ENCODE measurements around the gene SLFN12L. TPM values are rescaled to one million over a fixed set of nuclear protein-coding genes. Genes with fewer than 3 reads are reported as not detected.
"Not testable (repeated sequence)": the region's sequence is repeated elsewhere in the genome, so short reads cannot be mapped to it uniquely, and the experiment has no call there.

SLFN12L gene
- total RNA-seq, 3 donors from 2014 or later, result 2.9 to 3.5 (median 3.3) TPM

- no peaks in the 10 kb centered on the region for H3K4me1 ChIP-seq
- no peak for DNase-seq (ENCODE audit: low spot score in 2 of 2)
- no peaks in the 10 kb centered on the region for H3K36me3 ChIP-seq
- peak overlapping the region; percentile 45 to 71 for H3K27ac ChIP-seq
- TF ChIP-seq POLR2AphosphoS5 (IDR thresholded peaks at IDR 0.05) (no peak), CTCF (IDR thresholded peaks at IDR 0.05) (no peak), POLR2A (IDR thresholded peaks at IDR 0.05) (no peak)
- no peak overlapping the region for H3K4me3 ChIP-seq
- intact Hi-C loops (cut with DNase I; ENCODE audit: low total_unique reads), result no loop called here
- no peaks in the 10 kb centered on the region for H3K9me3 ChIP-seq
- H3K27me3 ChIP-seq, result no peaks in the 10 kb centered on the region
These were observed 760 bp downstream of the SLFN12L start for GRCh38 chr17:35536664-35537171.

- intact Hi-C loops (cut with DNase I; ENCODE audit: low total_unique reads); H3K27me3 ChIP-seq; H3K4me3 ChIP-seq; H3K9me3 ChIP-seq; H3K36me3 ChIP-seq; H3K27ac ChIP-seq; H3K4me1 ChIP-seq; DNase-seq (ENCODE audit: low spot score in 2 of 2): not testable (repeated sequence)
These were observed 2.1 kb downstream of the SLFN12L start for GRCh38 chr17:35535406-35535805.

DNA sequence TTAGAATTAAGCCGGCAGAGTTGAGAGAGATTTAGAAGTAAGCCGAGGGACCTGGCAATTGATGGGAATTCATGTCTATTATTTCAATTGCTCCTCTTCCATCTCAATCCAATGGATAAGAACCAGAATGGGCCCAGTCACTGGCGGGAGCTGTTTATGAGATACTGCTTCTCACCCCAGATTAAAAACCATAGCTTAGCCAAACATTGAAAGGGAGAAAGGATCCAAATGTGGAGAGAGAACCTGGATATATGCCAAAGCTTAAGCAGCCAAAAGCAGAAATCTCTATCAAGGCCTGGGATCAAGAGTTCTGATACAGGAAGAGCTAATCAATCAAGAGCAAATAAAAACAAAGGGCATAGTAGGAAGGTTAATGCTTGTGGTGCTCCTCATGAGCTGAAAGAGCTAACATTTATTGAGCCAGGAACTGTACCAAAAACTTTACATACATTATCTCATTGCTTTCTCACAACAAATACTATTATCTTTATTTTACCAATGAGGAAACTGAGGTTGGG lies 2.8 kb downstream of the SLFN12L start:
- Histone ChIP-seq H3K4me1 (no peaks in the 10 kb centered on the region), H3K27me3 (no peaks in the 10 kb centered on the region), H3K27ac (no peak overlapping the region), H3K9me3 (no peaks in the 10 kb centered on the region), H3K36me3 (no peaks in the 10 kb centered on the region), H3K4me3 (no peak overlapping the region)
- TF ChIP-seq CTCF (IDR thresholded peaks at IDR 0.05), result no peak
- TF ChIP-seq POLR2AphosphoS5 (IDR thresholded peaks at IDR 0.05), result no peak
- no peak for TF ChIP-seq POLR2A (IDR thresholded peaks at IDR 0.05)
- no peak for DNase-seq (ENCODE audit: low spot score in 2 of 2)
- intact Hi-C loops (cut with DNase I; ENCODE audit: low total_unique reads), result no loop called here

DNA sequence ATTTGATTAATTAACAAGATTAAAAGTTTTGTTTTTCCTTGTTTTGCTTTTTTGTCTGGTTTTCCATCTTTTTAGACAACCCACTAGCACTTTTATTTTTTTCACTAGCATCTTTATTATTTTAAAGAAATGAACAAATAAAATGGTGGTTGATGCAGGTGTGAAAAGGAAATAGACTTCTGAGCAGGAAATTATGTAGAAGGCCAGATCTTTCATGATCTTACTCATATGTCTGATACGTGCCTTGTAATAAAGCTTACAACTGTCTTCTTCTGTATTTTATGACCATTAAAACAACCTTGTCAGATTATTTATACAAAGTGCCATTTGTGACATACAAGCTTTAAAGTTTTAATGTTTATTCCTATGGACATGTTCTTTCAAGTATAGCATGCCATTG lies 6.3 kb downstream of the SLFN12L start:
- intact Hi-C loops (cut with DNase I; ENCODE audit: low total_unique reads), result no loop called here
- Histone ChIP-seq H3K27ac (no peak overlapping the region), H3K36me3 (no peaks in the 10 kb centered on the region), H3K4me3 (no peak overlapping the region), H3K9me3 (no peaks in the 10 kb centered on the region), H3K4me1 (no peaks in the 10 kb centered on the region), H3K27me3 (no peaks in the 10 kb centered on the region)
- TF ChIP-seq POLR2A (IDR thresholded peaks at IDR 0.05) (no peak), POLR2AphosphoS5 (IDR thresholded peaks at IDR 0.05) (no peak), CTCF (IDR thresholded peaks at IDR 0.05) (no peak)
- no peak for DNase-seq (ENCODE audit: low spot score in 2 of 2)

- Histone ChIP-seq H3K4me3 (no peak overlapping the region), H3K9me3 (no peaks in the 10 kb centered on the region), H3K27ac (no peak overlapping the region), H3K4me1 (no peaks in the 10 kb centered on the region), H3K36me3 (no peaks in the 10 kb centered on the region), H3K27me3 (no peaks in the 10 kb centered on the region)
- intact Hi-C loops (cut with DNase I; ENCODE audit: low total_unique reads), result no loop called here
- DNase-seq (ENCODE audit: low spot score in 2 of 2), result no peak
- TF ChIP-seq POLR2A (IDR thresholded peaks at IDR 0.05), result no peak
These were observed 7.6 kb downstream of the SLFN12L start for GRCh38 chr17:35529866-35530265.

DNA sequence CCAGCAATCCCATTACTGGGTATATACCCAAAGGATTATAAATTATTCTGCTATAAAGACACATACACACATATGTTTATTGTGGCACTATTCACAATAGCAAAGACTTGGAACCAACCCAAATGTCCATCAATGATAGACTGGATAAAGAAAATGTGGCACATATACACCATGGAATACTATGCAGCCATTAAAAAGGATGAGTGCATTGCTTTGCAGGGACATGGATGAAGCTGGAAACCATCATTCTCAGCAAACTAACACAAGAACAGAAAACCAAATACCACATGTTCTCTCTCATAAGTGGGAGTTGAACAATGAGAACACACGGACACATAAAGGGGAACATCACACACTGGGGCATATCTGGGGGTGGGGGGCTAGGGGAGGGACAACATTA lies 8.2 kb downstream of the SLFN12L start:
- intact Hi-C loops (cut with DNase I; ENCODE audit: low total_unique reads); H3K9me3 ChIP-seq; H3K27ac ChIP-seq; H3K4me1 ChIP-seq; H3K27me3 ChIP-seq; H3K36me3 ChIP-seq; H3K4me3 ChIP-seq; DNase-seq (ENCODE audit: low spot score in 2 of 2): not testable (repeated sequence)

- no peak for DNase-seq (ENCODE audit: low spot score in 2 of 2)
- Histone ChIP-seq H3K4me1 (no peaks in the 10 kb centered on the region), H3K27me3 (no peaks in the 10 kb centered on the region), H3K4me3 (no peak overlapping the region), H3K9me3 (no peaks in the 10 kb centered on the region), H3K36me3 (no peaks in the 10 kb centered on the region), H3K27ac (no peak overlapping the region)
- intact Hi-C loops (cut with DNase I; ENCODE audit: low total_unique reads), result no loop called here
- TF ChIP-seq POLR2A (IDR thresholded peaks at IDR 0.05) (no peak), POLR2AphosphoS5 (IDR thresholded peaks at IDR 0.05) (no peak), CTCF (IDR thresholded peaks at IDR 0.05) (no peak)
These were observed 14.2 kb downstream of the SLFN12L start for GRCh38 chr17:35523296-35523695.

GRCh38 chr17:35521654-35522256 lies 15.7 kb downstream of the SLFN12L start:
- H3K4me3 ChIP-seq; H3K4me1 ChIP-seq; H3K36me3 ChIP-seq; DNase-seq (ENCODE audit: low spot score in 2 of 2); H3K27ac ChIP-seq; H3K27me3 ChIP-seq; intact Hi-C loops (cut with DNase I; ENCODE audit: low total_unique reads); H3K9me3 ChIP-seq: not testable (repeated sequence)

Data from breast epithelium (tissue), 4 donors.